ENCODE measurements around the gene S100A8.

Gene S100A8

DNA sequence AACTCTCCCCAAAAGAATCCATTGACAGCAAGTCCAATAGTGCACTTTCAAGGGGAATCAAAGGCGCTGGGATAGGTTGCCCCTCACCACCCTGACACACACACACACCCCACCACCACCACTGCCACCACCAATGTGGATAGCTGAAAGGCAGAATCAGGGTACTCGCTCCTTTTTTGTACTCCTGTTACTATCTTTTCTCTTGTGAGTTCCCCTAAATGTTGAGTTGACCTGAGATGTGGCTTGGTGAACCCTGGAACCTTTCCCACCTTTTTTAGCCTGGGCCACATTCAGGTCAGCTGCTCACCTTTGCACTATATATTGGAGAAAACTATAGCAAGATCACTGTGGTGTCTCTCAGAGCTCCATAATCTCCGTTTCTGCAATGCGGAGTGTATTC lies 3.9 kb downstream of the S100A8 start:
- Histone ChIP-seq H3K4me3 (ENCODE audit: insufficient read depth, low read length, poor library complexity, severe bottlenecking) (no peak overlapping the region), H3K27me3 (ENCODE audit: low read length) (no peaks in the 10 kb centered on the region), H3K27ac (ENCODE audit: low read depth, low read length) (no peak overlapping the region), H4K20me1 (ENCODE audit: low read depth, low read length) (no peaks in the 10 kb centered on the region), H3K9me3 (ENCODE audit: insufficient read depth, low read length) (no peaks in the 10 kb centered on the region), H3K9me2 (replicated peaks; ENCODE audit: insufficient read depth, low read length) (no peaks in the 10 kb centered on the region), H2AFZ (ENCODE audit: low read depth, low read length, severe bottlenecking) (no peak overlapping the region), H3K4me2 (ENCODE audit: low read depth, low read length, poor library complexity, severe bottlenecking) (no peak overlapping the region), H3F3A (ENCODE audit: insufficient read depth) (no peaks in the 10 kb centered on the region), H3K9ac (ENCODE audit: low read length) (no peak overlapping the region), H3K79me2 (ENCODE audit: insufficient read depth, low read length) (no peaks in the 10 kb centered on the region), H3K36me3 (ENCODE audit: low read length) (no peaks in the 10 kb centered on the region)
- no peak for TF ChIP-seq EZH2phosphoT487 (conservative IDR thresholded peaks at IDR 0.05; ENCODE audit: low read length)
- TF ChIP-seq, protein P1, sequence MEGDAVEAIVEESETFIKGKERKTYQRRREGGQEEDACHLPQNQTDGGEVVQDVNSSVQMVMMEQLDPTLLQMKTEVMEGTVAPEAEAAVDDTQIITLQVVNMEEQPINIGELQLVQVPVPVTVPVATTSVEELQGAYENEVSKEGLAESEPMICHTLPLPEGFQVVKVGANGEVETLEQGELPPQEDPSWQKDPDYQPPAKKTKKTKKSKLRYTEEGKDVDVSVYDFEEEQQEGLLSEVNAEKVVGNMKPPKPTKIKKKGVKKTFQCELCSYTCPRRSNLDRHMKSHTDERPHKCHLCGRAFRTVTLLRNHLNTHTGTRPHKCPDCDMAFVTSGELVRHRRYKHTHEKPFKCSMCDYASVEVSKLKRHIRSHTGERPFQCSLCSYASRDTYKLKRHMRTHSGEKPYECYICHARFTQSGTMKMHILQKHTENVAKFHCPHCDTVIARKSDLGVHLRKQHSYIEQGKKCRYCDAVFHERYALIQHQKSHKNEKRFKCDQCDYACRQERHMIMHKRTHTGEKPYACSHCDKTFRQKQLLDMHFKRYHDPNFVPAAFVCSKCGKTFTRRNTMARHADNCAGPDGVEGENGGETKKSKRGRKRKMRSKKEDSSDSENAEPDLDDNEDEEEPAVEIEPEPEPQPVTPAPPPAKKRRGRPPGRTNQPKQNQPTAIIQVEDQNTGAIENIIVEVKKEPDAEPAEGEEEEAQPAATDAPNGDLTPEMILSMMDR (IDR thresholded peaks at IDR 0.05; ENCODE audit: insufficient read depth, low read length, poor library complexity, severe bottlenecking): no peak

DNA sequence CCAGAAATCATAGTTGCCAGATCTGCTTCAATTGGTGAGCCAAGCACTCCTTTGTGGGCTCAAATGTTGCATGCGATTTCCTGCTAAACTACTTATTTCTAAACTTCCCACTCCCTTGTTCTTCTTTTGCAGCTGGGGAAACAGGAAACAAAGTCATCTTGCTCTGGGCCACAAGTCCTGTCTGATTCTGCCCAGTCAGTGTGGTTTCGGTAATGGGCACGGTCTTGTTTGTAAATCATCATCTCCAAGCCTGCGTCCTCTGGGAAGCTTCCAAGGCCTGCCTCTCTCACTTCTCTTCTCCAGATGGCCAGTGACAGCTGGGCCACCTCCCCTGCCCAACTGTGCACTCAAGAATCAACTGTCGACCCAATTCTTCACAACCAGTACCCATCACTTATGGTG lies 4.4 kb downstream of the S100A8 start:
- no peaks in the 10 kb centered on the region for H4K20me1 ChIP-seq (ENCODE audit: low read depth, low read length)
- no peak overlapping the region for H2AFZ ChIP-seq (ENCODE audit: low read depth, low read length, severe bottlenecking)
- no peaks in the 10 kb centered on the region for H3K36me3 ChIP-seq (ENCODE audit: low read length)
- no peak overlapping the region for H3K9ac ChIP-seq (ENCODE audit: low read length)
- H3K79me2 ChIP-seq (ENCODE audit: insufficient read depth, low read length): no peaks in the 10 kb centered on the region
- H3K27me3 ChIP-seq (ENCODE audit: low read length): no peaks in the 10 kb centered on the region
- no peak overlapping the region for H3K27ac ChIP-seq (ENCODE audit: low read depth, low read length)
- no peaks in the 10 kb centered on the region for H3K9me2 ChIP-seq (replicated peaks; ENCODE audit: insufficient read depth, low read length)
- TF ChIP-seq, protein P1 (IDR thresholded peaks at IDR 0.05; ENCODE audit: insufficient read depth, low read length, poor library complexity, severe bottlenecking): no peak
- TF ChIP-seq EZH2phosphoT487 (conservative IDR thresholded peaks at IDR 0.05; ENCODE audit: low read length): no peak
- H3K4me3 ChIP-seq (ENCODE audit: insufficient read depth, low read length, poor library complexity, severe bottlenecking): no peak overlapping the region
- no peaks in the 10 kb centered on the region for H3F3A ChIP-seq (ENCODE audit: insufficient read depth)
- peaks cover under 1% of the 10 kb centered on the region; the same call in 1 of the 2 replicates for H3K9me3 ChIP-seq (ENCODE audit: insufficient read depth, low read length)
- H3K4me2 ChIP-seq (ENCODE audit: low read depth, low read length, poor library complexity, severe bottlenecking): no peak overlapping the region

DNA sequence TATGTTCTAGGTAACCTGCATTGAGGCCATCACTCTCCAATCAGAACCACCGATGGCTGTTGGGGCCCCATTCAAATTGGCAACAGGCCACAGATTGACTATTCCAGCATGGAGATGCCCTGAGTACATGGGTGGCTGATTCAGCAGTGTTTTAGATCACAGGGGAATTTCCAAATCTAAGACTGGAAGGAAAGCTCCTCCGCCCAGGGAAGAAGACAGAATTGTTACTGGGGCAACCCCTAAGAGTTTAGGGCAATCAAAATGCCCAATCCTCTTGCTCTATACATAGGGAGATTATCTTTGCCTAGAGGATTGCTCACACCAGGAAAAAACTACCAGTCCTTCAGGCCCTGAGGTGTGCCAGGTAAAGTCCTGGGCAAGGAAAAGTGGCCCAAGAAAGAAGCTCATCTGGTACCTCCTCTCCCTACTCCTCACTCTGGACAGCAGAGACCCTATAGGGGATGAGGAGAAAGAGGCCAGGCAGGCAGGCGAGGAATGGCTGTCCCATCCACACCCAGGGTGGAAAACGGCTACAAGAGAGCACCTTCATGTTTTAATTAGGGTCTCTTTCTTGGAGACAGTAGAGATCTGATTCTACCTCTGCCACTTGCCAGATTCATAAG lies 5.8 kb downstream of the S100A8 start:
- Histone ChIP-seq H3K9ac (ENCODE audit: low read length) (no peak overlapping the region), H3K9me2 (replicated peaks; ENCODE audit: insufficient read depth, low read length) (no peaks in the 10 kb centered on the region), H3K27me3 (ENCODE audit: low read length) (no peaks in the 10 kb centered on the region), H4K20me1 (ENCODE audit: low read depth, low read length) (no peaks in the 10 kb centered on the region), H3K4me3 (ENCODE audit: insufficient read depth, low read length, poor library complexity, severe bottlenecking) (no peak overlapping the region), H3K79me2 (ENCODE audit: insufficient read depth, low read length) (no peaks in the 10 kb centered on the region), H3K9me3 (ENCODE audit: insufficient read depth, low read length) (peaks cover 4% of the 10 kb centered on the region; the same call in 1 of the 2 replicates), H3K27ac (ENCODE audit: low read depth, low read length) (no peak overlapping the region), H2AFZ (ENCODE audit: low read depth, low read length, severe bottlenecking) (no peak overlapping the region), H3K4me2 (ENCODE audit: low read depth, low read length, poor library complexity, severe bottlenecking) (no peak overlapping the region), H3K36me3 (ENCODE audit: low read length) (no peaks in the 10 kb centered on the region), H3F3A (ENCODE audit: insufficient read depth) (no peaks in the 10 kb centered on the region)
- TF ChIP-seq, protein P1 (IDR thresholded peaks at IDR 0.05; ENCODE audit: insufficient read depth, low read length, poor library complexity, severe bottlenecking): no peak
- TF ChIP-seq EZH2phosphoT487 (conservative IDR thresholded peaks at IDR 0.05; ENCODE audit: low read length): no peak
